Naive thymus-derived CD8-positive, alpha-beta T cell (primary cell): ENCODE data around the gene RAB11FIP3. TPM values are rescaled to one million over a fixed set of nuclear protein-coding genes. Genes with fewer than 3 reads are reported as not detected.

Experiments
- ATAC-seq, 2 donors: fragments of 150-1000 bp; cut with Tn5 transposase in 1 of 2; sonication (Bioruptor Pico), chemical (Tn5 transposase) in 1 of 2; 1 replicate in 1 of 2; 2 replicates in 1 of 2; pipeline ENCODE4 v1.10.0; 2021; ENCODE audit warnings: mild to moderate bottlenecking in 2 of 2, moderate library complexity in 2 of 2
- POLR2A ChIA-PET: fragments of 350-600 bp; sonication (Branson Sonifier 250); formaldehyde crosslinking; loops from one replicate; lab custom pipeline; 2021; ENCODE audit warnings: antibody characterized with exemption; lab: Charles Lee
- DNase-seq, 10 donors: peaks; one replicate each; pipeline versions ENCODE4 v3.0.0 to v3.0.0-alpha.2; 2020 to 2022
- H3K27ac Mint-ChIP-seq, 10 donors: one replicate each; pipeline ENCODE4 v1.8.0; 2020 to 2022; ENCODE audit warnings: mild to moderate bottlenecking in 10 of 10, mixed read lengths in 10 of 10, moderate library complexity in 4 of 10, inconsistent platforms in 1 of 10
- H3K27me3 Mint-ChIP-seq, 5 donors: one replicate each; pipeline ENCODE4 v1.8.0; 2021 to 2022; ENCODE audit warnings: mixed read lengths in 5 of 5
- H3K36me3 Mint-ChIP-seq, 3 donors: one replicate each; pipeline ENCODE4 v1.8.0; 2020 to 2022; ENCODE audit warnings: mixed read lengths in 3 of 3, mild to moderate bottlenecking in 2 of 3, inconsistent platforms in 1 of 3
- H3K4me1 Mint-ChIP-seq, 4 donors: one replicate each; pipeline ENCODE4 v1.8.0; 2021 to 2022; ENCODE audit warnings: mixed read lengths in 4 of 4
- H3K4me3 Mint-ChIP-seq, 10 donors: one replicate each; pipeline ENCODE4 v1.8.0; 2020 to 2022; ENCODE audit warnings: mild to moderate bottlenecking in 10 of 10, mixed read lengths in 10 of 10, moderate library complexity in 6 of 10, inconsistent platforms in 1 of 10
- H3K9me3 Mint-ChIP-seq, 9 donors: one replicate each; pipeline ENCODE4 v1.8.0; 2020 to 2022; ENCODE audit warnings: mixed read lengths in 9 of 9, mild to moderate bottlenecking in 3 of 9, inconsistent platforms in 1 of 9, moderate library complexity in 1 of 9
- polyA plus RNA-seq, 3 donors: library from polyadenylated mRNA; unstranded; fragments of 300-500 nt; fragmentation: Illumina TruSeq; gene quantifications; one replicate each; pipeline ENCODE4 v1.2.3, GENCODE V29; 2021
- total RNA-seq, 8 experiments: library from RNA in 2 of 8; stranded (reverse) in 2 of 8; gene quantifications; one replicate each; pipeline ENCODE4 v1.2.3 and lab custom pipeline; 2021 to 2026

The RAB11FIP3 gene
- total and polyA plus RNA-seq, 5 experiments from 2014 or later = 1.3 to 49.7 (median 5.0) TPM

DNA sequence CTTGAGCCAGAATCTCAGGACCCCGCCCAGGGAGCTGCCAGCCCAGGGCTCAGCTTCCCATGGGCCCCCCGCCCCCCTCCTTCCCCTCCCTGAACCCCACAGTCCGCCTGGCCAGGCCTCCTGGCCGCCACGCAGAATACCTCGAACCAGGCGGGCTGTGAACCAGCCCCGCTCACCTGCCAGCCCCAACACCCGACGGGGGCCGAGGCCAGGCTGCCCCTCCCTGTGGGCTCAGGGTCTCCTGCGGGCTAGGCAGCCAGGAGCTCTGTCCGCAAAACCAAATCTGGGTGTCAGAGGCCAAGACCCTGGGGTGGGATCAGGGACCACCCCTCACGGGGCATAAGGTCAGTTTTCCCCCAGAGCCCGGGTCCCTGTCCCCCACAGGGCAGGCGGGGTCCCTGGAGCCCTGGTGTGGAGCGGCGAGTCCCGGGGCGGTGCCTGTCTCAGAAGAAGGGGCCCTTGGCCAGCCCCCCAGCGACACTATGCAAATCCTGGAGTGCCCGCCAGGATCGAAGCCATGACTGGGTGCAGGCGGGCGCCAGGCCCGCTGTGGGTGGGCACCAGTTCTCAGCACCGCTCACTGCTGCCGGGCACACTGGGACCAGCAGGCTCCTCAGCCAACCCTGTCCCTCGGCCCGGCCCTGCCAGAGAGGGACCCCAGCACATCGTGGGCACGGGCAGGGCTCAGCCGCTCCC lies 128.3 kb downstream of the RAB11FIP3 start:
- no peak for DNase-seq
- Mint-ChIP-seq H3K9me3 (no peaks in the 10 kb centered on the region), H3K27ac (no peak overlapping the region), H3K27me3 (peaks cover 0 to 7% (median 3%) of the 10 kb centered on the region in 5 donors), H3K36me3 (peaks cover 0 to 3% (median 0%) of the 10 kb centered on the region in 3 donors), H3K4me3 (no peak overlapping the region), H3K4me1 (no peaks in the 10 kb centered on the region)
- ATAC-seq = no peak
- POLR2A ChIA-PET = no interaction called here

DNA sequence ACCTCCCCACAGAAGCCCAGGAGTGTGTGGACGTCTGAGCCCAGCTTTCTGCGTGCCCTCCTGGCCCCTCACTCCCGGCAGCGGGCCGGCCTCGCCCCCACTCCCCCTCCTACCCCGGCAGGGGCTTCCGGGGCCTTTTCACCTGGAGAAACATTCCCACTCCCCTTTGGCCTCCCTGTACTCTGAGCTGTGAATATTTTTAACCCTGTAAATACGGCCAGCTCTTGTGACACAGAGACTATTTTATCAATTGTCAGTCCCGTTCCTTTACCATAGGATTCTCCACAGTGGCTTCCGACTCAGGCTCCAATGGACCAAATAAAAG lies 128.8 kb downstream of the RAB11FIP3 start:
- POLR2A ChIA-PET = no interaction called here
- no peak for DNase-seq

DNA sequence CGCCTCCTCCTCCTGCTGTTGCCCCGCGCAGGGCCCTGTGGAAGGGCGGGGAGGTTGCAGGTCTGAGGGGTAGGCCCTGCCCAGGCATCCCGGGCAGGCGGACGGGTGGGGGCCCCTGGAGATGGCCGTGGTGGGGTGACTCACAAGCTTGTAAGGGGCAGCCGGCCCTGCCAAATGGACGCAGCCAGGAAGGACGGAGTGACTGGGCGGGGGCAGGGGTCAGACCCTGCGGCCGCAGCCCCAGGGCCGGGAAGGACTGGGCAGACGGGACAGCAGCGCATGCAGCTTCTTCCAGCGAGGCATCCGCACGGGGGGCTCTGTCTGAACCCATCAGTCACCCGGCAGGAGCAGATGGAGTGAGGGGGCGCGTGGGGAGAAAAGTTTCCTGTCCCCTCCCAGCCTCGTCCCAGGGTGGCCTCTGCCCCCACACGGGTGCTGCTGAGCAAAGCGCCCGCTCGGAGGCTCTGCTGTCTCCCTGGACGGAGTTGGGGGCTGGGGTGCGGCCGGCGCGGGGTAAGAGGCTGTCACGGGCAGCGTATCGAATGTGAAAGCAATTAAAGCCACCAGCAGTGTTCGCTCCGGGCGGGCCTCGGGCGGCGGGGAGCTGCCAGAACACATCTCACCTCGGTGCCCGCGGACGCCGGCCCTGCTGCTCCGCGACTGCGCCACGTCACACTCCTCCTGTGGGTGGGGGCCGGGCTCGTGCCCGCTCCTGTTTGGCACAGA lies 129.4 kb downstream of the RAB11FIP3 start:
- no peak for ATAC-seq

More for the DNA sequence above, 128.8 kb downstream of the RAB11FIP3 start:
- H3K4me3 Mint-ChIP-seq = no peak overlapping the region
- no peaks in the 10 kb centered on the region for H3K4me1 Mint-ChIP-seq
- H3K9me3 Mint-ChIP-seq = no peaks in the 10 kb centered on the region
- peaks cover 0 to 8% (median 3%) of the 10 kb centered on the region in 5 donors for H3K27me3 Mint-ChIP-seq
- no peak for ATAC-seq
- H3K36me3 Mint-ChIP-seq = peaks cover 0 to 3% (median 0%) of the 10 kb centered on the region in 3 donors
- H3K27ac Mint-ChIP-seq = no peak overlapping the region

DNA sequence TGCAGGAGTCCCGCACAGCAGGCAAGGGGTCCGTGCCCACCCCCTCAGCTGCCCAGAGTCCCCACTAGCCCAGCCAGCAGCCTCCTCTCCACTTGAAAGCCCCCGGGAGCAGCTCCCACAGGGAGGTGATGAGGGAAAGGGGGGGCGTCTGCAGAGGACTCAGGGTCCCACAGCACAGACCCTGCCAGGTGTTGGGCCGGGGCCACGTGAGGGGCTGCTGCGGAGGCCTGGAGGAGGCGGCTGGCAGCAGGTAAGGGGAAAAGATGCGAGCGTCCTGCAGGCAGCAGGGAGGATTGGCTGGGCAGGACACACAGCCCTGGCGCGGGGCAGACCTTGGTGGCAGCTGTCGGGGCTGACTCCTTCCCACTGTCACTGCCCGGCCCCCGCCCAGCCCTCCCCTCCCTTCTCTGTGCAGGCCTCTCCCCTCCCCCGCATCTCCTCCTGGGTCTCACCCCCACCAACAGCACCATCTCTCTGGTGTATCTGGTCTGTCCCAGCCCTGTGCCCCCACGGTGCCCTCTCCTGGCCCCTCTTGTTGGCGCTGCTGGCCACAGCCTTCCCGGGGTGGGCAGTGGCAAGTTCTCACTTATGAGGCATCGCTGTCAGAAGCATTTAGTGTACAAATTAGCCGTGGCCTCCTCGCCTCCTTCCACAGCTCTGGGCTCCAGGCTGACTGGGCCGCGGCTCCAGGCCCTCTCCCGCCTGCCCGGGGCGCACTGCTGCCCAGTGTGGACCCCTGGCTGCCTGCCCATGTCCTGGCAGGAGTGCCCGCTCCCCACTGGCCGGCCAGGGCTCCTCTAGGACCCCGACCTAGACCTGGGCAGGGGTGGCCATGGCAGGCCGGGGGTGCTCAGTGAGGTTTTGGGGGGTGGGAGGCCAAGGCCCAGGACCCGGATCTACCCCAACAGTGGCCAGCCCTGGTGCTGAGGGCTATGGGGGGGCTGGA lies 130.4 kb downstream of the RAB11FIP3 start:
- no peak overlapping the region for H3K27ac Mint-ChIP-seq
- no peak overlapping the region for H3K4me3 Mint-ChIP-seq
- peaks cover 0 to 8% (median 3%) of the 10 kb centered on the region in 5 donors for H3K27me3 Mint-ChIP-seq
- H3K36me3 Mint-ChIP-seq = peaks cover 0 to 3% (median 0%) of the 10 kb centered on the region in 3 donors
- H3K9me3 Mint-ChIP-seq = no peaks in the 10 kb centered on the region
- POLR2A ChIA-PET = no interaction called here
- DNase-seq (no peak), ATAC-seq (no peak)
- H3K4me1 Mint-ChIP-seq = no peaks in the 10 kb centered on the region

More for the DNA sequence above, 129.4 kb downstream of the RAB11FIP3 start:
- H3K9me3 Mint-ChIP-seq = no peaks in the 10 kb centered on the region
- POLR2A ChIA-PET = no interaction called here
- no peak overlapping the region for H3K4me3 Mint-ChIP-seq
- peaks cover 0 to 8% (median 3%) of the 10 kb centered on the region in 5 donors for H3K27me3 Mint-ChIP-seq
- peaks cover 0 to 3% (median 0%) of the 10 kb centered on the region in 3 donors for H3K36me3 Mint-ChIP-seq
- H3K27ac Mint-ChIP-seq = no peak overlapping the region
- DNase-seq = no peak
- no peaks in the 10 kb centered on the region for H3K4me1 Mint-ChIP-seq

DNA sequence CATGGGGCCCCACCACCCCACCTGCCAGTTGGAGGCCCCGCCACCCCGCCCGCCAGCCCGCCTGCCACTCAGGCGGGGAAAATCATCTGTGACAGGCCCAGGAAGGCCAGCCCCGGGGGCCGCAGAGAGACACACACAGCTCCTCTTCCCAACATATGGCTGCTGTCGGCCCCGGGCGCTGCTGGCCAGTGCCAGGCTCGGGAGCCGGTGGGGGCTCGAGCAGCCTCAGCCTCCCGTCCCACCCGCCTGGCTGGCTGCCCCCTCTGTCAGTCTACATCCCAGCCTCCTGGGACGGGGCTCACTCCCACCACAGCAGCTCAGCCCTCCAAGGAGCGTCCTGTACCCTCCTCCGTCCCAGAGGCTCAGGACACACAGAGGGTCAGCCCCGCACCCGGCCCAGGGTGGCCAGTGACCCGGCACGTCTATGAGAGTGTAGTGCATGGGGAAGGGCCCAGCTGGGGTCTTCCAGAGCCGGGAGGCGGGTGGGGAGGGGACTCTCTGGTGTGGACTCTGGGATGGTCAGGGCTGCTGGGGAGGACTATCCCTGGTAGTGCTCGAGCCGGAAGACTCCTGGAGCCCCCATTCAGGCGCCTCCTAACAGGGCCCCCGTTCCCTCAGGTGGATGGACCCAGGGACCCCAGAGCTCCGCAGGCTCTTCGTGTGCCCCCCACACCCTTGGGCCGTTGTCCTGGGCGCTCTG lies 131.2 kb downstream of the RAB11FIP3 start:
- DNase-seq = no peak
- Mint-ChIP-seq H3K4me3 (no peak overlapping the region), H3K36me3 (peaks cover 0 to 3% (median 0%) of the 10 kb centered on the region in 3 donors), H3K9me3 (no peaks in the 10 kb centered on the region), H3K27ac (no peak overlapping the region), H3K4me1 (no peaks in the 10 kb centered on the region), H3K27me3 (peaks cover 0 to 8% (median 3%) of the 10 kb centered on the region in 5 donors)
- ATAC-seq = no peak
- POLR2A ChIA-PET = no interaction called here

DNA sequence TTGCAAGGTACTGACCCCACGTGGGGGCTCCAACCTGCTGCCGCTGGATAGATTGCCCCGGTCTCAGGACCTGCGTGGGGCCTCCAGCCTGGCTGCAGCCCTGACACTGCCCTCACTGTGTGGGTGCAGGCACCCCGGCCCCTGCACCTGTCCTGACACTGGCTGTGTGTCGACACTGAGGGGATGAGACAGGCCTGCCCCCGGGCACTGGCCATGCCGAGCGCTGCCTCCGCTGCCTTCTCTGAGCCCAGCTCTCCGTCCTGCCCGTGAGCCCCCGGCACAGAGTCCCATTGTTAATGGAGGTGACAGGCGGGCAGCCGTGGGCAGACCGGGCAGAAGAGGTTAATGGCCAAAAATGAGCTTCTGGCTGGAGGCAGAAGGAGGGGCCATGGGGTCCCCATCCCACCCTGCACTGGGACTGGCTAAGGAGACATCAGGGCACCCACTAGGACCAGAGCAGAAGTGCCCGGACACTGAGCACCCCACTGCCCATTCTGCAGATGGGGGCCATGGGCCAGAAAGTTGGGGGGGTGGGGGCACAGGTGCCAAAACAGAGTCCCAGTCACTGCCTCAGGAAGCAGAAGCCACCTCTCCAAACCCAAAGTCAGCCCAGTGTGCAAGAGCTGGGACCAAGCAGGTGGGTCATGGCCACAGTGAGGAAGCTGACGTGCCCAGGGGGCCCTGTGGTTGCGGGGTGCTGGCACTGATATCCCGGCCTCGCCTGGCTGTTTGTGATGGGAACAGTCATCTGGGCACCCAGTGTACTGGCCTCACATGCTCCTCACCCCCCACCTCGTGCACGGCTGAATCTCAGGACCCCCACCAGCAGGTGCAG lies 132.2 kb downstream of the RAB11FIP3 start:
- Mint-ChIP-seq H3K4me3 (peak overlapping the region in 2 of 10 donors; percentile 6 to 18), H3K36me3 (peaks cover 0 to 3% (median 0%) of the 10 kb centered on the region in 3 donors), H3K27me3 (peaks cover 0 to 9% (median 5%) of the 10 kb centered on the region in 5 donors), H3K27ac (no peak overlapping the region), H3K4me1 (no peaks in the 10 kb centered on the region), H3K9me3 (no peaks in the 10 kb centered on the region)
- DNase-seq = no peak
- ATAC-seq = no peak
- POLR2A ChIA-PET = no interaction called here

DNA sequence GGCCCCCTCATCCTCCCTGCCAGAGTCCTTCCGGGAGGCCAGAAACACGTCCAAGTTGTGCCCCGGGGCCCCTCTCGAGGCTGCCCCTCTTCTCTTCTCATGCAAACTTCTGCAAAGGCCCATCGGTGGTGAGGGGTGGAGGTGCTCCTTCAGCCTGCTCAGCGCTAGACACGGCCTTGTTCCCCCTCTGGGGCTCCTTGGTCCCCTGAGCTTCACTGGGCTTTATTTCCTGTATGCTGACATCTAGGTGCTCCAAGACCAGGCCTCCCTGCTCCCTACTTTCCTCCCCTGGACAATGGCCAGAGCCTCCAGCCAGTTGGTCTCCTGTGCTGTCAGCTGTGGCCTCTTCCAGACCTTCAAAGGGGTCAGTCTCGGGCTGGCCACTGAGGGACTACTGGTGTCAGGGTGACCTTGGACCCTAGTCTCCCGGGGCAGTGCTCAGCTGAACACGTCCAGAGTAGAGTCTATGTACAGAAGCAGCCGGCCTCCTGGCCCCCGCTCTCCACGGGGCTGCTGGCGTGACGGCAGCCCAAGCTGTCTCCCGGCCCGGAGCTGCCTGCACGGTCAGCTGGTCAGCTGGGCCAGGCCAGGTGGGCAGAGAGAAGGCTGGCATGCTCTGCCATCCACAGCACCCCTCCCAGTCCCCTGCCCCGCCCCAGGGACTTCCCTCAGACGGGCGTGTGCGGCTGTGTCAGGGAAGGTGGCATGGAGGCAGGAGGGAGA lies 133.0 kb downstream of the RAB11FIP3 start:
- no peak overlapping the region for H3K27ac Mint-ChIP-seq

DNA sequence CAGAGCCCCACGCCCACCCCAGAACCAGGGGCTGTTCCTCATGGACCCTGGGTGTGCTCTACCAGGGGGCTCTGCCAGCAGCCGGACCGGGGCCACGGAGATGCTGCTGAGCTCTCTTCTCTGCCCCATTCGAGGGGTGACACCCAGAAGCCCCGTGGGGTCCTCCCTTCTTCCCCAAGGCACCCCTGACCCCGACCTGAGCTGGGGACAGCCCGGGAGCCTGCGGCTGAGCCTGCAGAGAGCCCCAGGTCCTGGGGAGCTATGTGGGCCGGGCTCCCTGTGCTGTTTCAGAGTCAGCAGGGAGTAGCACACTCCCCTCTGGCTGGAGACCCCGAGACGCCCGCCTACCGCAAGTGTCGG lies 133.6 kb downstream of the RAB11FIP3 start:
- H3K4me3 Mint-ChIP-seq = peak overlapping the region in 1 of 10 donors; percentile 73
- POLR2A ChIA-PET = interaction anchor here (1.1 kb wide), 1 partner anchor 12 kb away, joined by 4 read pairs; no protein-coding TSS in a partner anchor

More for the DNA sequence above, 133.0 kb downstream of the RAB11FIP3 start:
- H3K36me3 Mint-ChIP-seq = peaks cover 0 to 3% (median 0%) of the 10 kb centered on the region in 3 donors
- DNase-seq = no peak
- POLR2A ChIA-PET = interaction anchor here (1.1 kb wide), 1 partner anchor 12 kb away, joined by 4 read pairs; no protein-coding TSS in a partner anchor
- H3K27me3 Mint-ChIP-seq = peaks cover 0 to 9% (median 5%) of the 10 kb centered on the region in 5 donors
- peak overlapping the region in 1 of 10 donors; percentile 41 for H3K4me3 Mint-ChIP-seq
- no peaks in the 10 kb centered on the region for H3K4me1 Mint-ChIP-seq
- no peaks in the 10 kb centered on the region for H3K9me3 Mint-ChIP-seq
- ATAC-seq = no peak

DNA sequence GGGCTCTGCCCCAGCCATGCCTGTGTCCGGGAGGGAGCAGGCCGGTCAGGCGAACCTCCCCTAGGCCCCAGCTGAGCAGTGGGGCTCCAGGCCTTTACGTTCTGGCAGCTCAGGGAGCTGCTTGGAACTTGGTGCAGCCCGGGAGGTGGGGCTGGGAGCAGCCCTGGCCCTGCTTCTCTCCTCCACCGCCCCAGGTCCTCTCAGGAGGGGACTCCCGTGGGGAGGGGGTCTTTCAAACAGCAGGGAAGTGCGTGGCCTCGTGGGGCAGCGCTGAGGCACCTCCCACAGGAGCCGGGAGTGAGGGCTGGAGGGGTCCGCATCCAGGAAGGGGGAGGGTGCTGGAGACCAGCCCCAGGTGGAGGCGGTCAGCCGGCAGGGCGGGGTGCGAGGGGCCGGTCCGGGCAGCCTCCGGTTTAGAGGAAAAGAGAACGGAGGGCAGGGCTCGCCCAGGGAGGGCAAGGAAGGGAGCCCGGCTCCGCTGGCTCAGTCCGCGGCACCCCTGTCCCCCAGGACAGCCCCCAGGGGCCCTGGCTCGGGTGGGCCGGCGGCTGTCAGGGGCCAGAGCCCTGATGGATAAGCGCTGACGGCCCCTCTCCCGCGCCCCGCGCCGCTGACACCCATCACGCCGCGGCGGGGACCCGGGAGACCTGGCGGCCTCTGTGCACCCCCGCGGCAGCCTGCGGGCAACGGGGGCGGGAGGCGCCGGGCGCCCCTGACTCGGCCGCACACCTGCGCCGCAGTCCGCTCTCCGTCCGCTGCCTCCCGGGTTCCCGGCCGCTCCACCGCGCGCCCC lies 134.2 kb downstream of the RAB11FIP3 start:
- peaks cover 0 to 9% (median 5%) of the 10 kb centered on the region in 5 donors for H3K27me3 Mint-ChIP-seq
- no peak for ATAC-seq
- peak overlapping the region in 2 of 10 donors; percentile 10 to 73 for H3K4me3 Mint-ChIP-seq
- H3K4me1 Mint-ChIP-seq = no peaks in the 10 kb centered on the region
- H3K9me3 Mint-ChIP-seq = no peaks in the 10 kb centered on the region
- no peak overlapping the region for H3K27ac Mint-ChIP-seq
- no peak for DNase-seq
- H3K36me3 Mint-ChIP-seq = no peaks in the 10 kb centered on the region
- POLR2A ChIA-PET = interaction anchor here (1.1 kb wide), 1 partner anchor 11 kb away, joined by 4 read pairs; no protein-coding TSS in a partner anchor

More for the DNA sequence above, 133.6 kb downstream of the RAB11FIP3 start:
- H3K27ac Mint-ChIP-seq = no peak overlapping the region
- ATAC-seq = no peak
- H3K4me1 Mint-ChIP-seq = no peaks in the 10 kb centered on the region
- H3K9me3 Mint-ChIP-seq = no peaks in the 10 kb centered on the region
- H3K27me3 Mint-ChIP-seq = peaks cover 0 to 9% (median 5%) of the 10 kb centered on the region in 5 donors
- H3K36me3 Mint-ChIP-seq = peaks cover 0 to 3% (median 0%) of the 10 kb centered on the region in 3 donors
- no peak for DNase-seq

DNA sequence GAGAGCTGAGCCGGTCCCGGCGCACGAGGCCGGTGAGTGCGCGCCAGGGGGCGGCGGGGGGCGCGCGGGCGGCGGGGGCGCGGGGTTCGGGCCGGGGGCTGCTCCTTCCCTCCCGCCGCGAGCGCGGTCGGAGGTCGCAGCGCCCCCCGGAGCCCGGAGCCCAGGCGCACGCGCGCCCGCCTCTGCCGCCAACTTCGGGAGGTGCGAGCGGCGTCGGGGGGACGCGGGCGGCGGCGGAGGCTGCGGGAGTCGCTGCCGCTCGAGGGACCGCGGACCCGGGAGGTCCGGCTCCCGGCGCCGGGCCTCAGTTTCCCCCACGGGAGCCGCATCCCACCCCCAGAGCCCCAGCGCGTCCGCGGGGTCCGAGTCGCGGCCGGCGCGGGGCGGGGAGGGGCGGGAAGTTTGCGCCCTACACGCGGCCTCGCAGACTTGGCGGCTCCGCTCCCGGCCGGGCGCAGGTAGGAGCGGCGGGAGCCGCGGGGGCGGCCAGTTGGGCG lies 134.8 kb downstream of the RAB11FIP3 start, which contains the start of gene PRR35:
PRR35 (plus strand) TSS at position 191 of the 497 bp plus-strand sequence. CDS start 2,901 bp downstream, outside the sequence.
- Mint-ChIP-seq H3K27me3 (peaks cover 0 to 9% (median 5%) of the 10 kb centered on the region in 5 donors), H3K4me1 (no peaks in the 10 kb centered on the region), H3K27ac (no peak within 1 kb of the TSS), H3K9me3 (no peaks in the 10 kb centered on the region), H3K36me3 (no peaks in the 10 kb centered on the region), H3K4me3 (peak within 1 kb of the TSS in 2 of 10 donors; percentile 10 to 73)
- DNase-seq (no peak), ATAC-seq (peak in 1 of 2 donors; percentile 16)
- POLR2A ChIA-PET = no interaction called here
